Measurements from ENCODE around the gene AJUBA.

- TF ChIP-seq POLR2AphosphoS5 (IDR thresholded peaks at IDR 0.05; ENCODE audit: low read depth, low read length) (peak; percentile 68; the same call in 1 of the 2 replicates), CTCF (IDR thresholded peaks at IDR 0.05; ENCODE audit: control extremely low read depth in 1 of 3, insufficient read depth in 1 of 3, low read depth in 1 of 3, low read length in 3 of 3) (no peak), CHD2 (IDR thresholded peaks at IDR 0.05; ENCODE audit: low read length) (peak; percentile 94), ZNF274 (IDR thresholded peaks at IDR 0.05; ENCODE audit: borderline replicate concordance, extremely low read depth, low read length) (no peak)
Measured at GRCh38 chr14:22982477-22983245, at the start of gene AJUBA.
